ENCODE results near the gene PDZRN3.

PDZRN3 gene

DNA sequence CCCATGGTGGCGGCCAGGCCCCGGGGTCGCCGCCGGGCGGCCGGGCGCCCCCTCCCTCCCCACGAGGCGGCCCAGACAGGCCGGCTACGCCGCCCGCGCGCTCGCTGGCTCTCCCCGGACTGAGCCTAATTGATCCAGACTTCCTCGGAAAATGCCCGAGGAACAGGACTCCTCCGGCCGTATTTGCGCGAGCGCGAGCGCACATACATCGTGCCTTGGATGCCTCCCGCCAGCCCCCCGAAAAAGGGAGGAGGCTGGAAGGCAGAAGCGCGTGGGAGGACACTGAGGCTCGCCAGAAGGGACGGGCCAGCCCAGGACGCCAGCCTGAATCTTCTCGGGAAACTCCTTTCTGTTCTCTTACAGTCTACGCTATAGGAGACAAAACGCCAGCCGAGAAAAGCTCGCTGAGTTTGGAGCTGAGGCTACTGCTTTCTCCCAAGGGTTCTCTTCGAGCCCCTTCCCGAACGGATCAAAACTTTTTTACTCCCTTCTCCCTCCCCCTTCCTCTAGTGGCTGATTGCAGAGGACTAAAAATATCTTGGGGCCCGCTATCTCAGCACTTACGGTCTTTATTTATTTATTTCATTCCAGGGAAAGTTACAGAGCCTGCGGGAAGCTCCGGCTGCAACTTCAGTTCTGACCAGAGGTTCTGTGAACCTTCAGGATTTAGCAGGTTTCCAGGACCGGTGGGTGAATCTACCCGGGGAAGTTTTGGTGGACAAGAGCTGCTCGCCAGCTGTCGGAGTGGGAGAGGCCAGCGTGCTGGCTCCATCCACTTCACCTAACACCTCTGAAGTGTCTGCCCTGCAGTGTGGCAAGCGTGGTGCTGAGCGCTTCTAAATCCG lies at the start of gene PDZRN3:
Gene PDZRN3, minus strand, starts transcription at position 121 of the 845 bp plus-strand sequence.
- Mint-ChIP-seq H3K27ac (peak within 1 kb of the TSS; percentile 93 to 95 (median 93)), H3K36me3 (ENCODE audit: low read depth) (peaks cover 2% of the 10 kb centered on the region), H3K4me1 (peaks cover 57% of the 10 kb centered on the region), H3K9me3 (no peaks in the 10 kb centered on the region), H3K4me3 (peak within 1 kb of the TSS; percentile 90 to 99 (median 97)), H3K27me3 (ENCODE audit: low read depth) (no peaks in the 10 kb centered on the region)
- TF ChIP-seq, protein P1, sequence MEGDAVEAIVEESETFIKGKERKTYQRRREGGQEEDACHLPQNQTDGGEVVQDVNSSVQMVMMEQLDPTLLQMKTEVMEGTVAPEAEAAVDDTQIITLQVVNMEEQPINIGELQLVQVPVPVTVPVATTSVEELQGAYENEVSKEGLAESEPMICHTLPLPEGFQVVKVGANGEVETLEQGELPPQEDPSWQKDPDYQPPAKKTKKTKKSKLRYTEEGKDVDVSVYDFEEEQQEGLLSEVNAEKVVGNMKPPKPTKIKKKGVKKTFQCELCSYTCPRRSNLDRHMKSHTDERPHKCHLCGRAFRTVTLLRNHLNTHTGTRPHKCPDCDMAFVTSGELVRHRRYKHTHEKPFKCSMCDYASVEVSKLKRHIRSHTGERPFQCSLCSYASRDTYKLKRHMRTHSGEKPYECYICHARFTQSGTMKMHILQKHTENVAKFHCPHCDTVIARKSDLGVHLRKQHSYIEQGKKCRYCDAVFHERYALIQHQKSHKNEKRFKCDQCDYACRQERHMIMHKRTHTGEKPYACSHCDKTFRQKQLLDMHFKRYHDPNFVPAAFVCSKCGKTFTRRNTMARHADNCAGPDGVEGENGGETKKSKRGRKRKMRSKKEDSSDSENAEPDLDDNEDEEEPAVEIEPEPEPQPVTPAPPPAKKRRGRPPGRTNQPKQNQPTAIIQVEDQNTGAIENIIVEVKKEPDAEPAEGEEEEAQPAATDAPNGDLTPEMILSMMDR (IDR thresholded peaks at IDR 0.05; ENCODE audit: unreplicated experiment in 3 of 3) = no peak

DNA sequence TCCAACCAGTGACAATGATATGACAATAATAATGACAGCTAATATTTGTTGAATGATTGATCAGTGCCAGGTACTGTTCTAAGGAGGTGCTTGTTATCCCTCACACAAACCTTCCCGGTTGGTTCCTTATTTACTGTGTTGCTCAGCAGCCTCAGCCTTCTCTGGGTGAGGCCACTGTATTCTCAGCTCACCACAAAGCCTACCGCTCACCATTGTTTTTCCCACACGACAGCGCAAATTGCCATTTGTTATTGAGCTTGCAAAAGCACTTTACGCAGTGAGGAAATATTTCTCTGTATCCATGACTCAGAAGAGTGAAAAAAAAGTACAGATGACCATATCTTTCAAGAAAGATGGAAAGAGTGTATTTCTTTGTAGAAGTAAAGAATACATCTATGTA lies 49.5 kb upstream of the PDZRN3 start:
- no peaks in the 10 kb centered on the region for H3K27me3 Mint-ChIP-seq (ENCODE audit: low read depth)
- peak overlapping the region in 1 of 3 experiments; percentile 65 for H3K27ac Mint-ChIP-seq
- H3K4me3 Mint-ChIP-seq = no peak overlapping the region
- no peaks in the 10 kb centered on the region for H3K36me3 Mint-ChIP-seq (ENCODE audit: low read depth)
- H3K9me3 Mint-ChIP-seq = no peaks in the 10 kb centered on the region
- TF ChIP-seq, protein P1 (IDR thresholded peaks at IDR 0.05; ENCODE audit: unreplicated experiment in 3 of 3) = no peak
- peaks cover 15% of the 10 kb centered on the region for H3K4me1 Mint-ChIP-seq

DNA sequence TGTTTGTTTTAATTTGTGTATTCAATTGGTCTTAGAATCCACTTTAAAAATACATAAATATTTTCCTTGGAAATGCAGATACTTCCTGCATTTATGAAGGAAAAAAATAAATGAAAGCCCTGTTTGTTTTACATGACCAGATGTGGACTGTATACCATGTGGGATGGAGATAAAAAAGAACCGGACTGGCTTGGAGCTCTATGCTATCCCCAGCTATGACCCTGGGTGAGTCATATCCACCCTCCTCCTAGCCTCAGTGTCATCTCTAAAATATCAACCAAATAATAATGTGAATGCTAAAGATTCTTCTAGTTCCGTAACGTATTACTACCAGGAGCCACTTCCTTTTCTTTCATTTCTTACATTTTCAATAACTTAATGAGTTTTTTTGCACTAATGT lies 44.5 kb upstream of the PDZRN3 start:
- H3K27ac Mint-ChIP-seq = peak overlapping the region; percentile 27 to 38 (median 38)
- no peaks in the 10 kb centered on the region for H3K36me3 Mint-ChIP-seq (ENCODE audit: low read depth)
- peaks cover 3% of the 10 kb centered on the region for H3K27me3 Mint-ChIP-seq (ENCODE audit: low read depth)
- TF ChIP-seq, protein P1 (IDR thresholded peaks at IDR 0.05; ENCODE audit: unreplicated experiment in 3 of 3) = no peak
- H3K9me3 Mint-ChIP-seq = no peaks in the 10 kb centered on the region
- no peak overlapping the region for H3K4me3 Mint-ChIP-seq
- H3K4me1 Mint-ChIP-seq = peaks cover 36% of the 10 kb centered on the region

DNA sequence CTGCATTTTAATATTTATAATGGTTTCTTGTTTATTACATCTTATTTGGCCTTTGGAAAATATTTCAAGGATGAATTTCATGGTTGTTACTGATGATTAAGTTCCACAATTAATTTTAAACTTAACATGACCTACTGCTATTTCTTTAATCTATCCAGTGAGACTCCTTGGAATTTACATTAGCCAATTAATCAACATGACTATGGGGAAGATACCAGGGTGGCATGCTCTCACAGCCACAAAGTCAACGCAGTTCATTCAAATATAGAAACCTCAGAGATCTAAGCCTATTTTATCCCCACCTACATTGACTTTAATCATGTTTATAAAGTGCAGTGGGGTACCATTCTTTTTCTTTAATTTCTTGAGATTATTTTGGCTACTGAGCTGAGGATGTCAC lies 43.6 kb upstream of the PDZRN3 start:
- no peaks in the 10 kb centered on the region for H3K9me3 Mint-ChIP-seq
- H3K27me3 Mint-ChIP-seq (ENCODE audit: low read depth) = peaks cover 3% of the 10 kb centered on the region

DNA sequence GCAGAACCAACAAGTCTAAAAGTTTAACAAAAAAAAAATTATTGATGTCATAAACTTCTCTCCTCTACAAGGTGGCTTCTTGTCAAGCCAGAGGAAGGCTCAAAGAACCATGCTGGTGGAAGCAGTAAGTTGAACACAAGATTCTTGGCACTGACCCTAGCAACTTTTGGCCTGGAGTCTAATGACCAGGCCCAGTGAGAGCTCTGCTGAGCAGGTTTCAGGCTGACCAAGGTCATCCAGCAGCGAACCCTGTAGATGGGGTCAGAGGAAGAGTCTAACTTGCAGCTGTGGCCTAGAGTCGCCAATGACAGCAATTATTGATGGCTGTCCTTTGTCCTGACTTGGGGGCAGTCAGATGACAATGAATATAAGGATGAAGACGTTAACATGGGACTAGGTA lies 43.1 kb upstream of the PDZRN3 start:
- no peak overlapping the region for H3K4me3 Mint-ChIP-seq
- H3K27ac Mint-ChIP-seq = peak overlapping the region in 2 of 3 experiments; percentile 29 to 38
- H3K27me3 Mint-ChIP-seq (ENCODE audit: low read depth) = peaks cover 3% of the 10 kb centered on the region
- H3K4me1 Mint-ChIP-seq = peaks cover 33% of the 10 kb centered on the region
- TF ChIP-seq, protein P1 (IDR thresholded peaks at IDR 0.05; ENCODE audit: unreplicated experiment in 3 of 3) = no peak
- H3K9me3 Mint-ChIP-seq = no peaks in the 10 kb centered on the region
- no peaks in the 10 kb centered on the region for H3K36me3 Mint-ChIP-seq (ENCODE audit: low read depth)

More for the DNA sequence above, 43.6 kb upstream of the PDZRN3 start:
- TF ChIP-seq, protein P1 (IDR thresholded peaks at IDR 0.05; ENCODE audit: unreplicated experiment in 3 of 3) = no peak
- no peak overlapping the region for H3K4me3 Mint-ChIP-seq
- H3K36me3 Mint-ChIP-seq (ENCODE audit: low read depth) = no peaks in the 10 kb centered on the region
- H3K4me1 Mint-ChIP-seq = peaks cover 36% of the 10 kb centered on the region
- peak overlapping the region in 2 of 3 experiments; percentile 29 to 38 for H3K27ac Mint-ChIP-seq
